ENCODE data around the gene PTGS1. TPM values are rescaled to one million over a fixed set of nuclear protein-coding genes. Genes with fewer than 3 reads are reported as not detected.

PTGS1 gene
- total and polyA plus RNA-seq, 2 of the 13 experiments (the other 11 are each of a cell fraction or from before 2014, with no cell fraction given): 0.07 to 0.08 TPM

- no peak for TF ChIP-seq NKX3-1 (CRISPR knock-in tag; IDR thresholded peaks at IDR 0.05)
- TF ChIP-seq, protein P1, sequence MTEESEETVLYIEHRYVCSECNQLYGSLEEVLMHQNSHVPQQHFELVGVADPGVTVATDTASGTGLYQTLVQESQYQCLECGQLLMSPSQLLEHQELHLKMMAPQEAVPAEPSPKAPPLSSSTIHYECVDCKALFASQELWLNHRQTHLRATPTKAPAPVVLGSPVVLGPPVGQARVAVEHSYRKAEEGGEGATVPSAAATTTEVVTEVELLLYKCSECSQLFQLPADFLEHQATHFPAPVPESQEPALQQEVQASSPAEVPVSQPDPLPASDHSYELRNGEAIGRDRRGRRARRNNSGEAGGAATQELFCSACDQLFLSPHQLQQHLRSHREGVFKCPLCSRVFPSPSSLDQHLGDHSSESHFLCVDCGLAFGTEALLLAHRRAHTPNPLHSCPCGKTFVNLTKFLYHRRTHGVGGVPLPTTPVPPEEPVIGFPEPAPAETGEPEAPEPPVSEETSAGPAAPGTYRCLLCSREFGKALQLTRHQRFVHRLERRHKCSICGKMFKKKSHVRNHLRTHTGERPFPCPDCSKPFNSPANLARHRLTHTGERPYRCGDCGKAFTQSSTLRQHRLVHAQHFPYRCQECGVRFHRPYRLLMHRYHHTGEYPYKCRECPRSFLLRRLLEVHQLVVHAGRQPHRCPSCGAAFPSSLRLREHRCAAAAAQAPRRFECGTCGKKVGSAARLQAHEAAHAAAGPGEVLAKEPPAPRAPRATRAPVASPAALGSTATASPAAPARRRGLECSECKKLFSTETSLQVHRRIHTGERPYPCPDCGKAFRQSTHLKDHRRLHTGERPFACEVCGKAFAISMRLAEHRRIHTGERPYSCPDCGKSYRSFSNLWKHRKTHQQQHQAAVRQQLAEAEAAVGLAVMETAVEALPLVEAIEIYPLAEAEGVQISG (CRISPR knock-in tag; IDR thresholded peaks at IDR 0.05): 0 out of 2 replicates have a peak, but pooled peaks have one; percentile 24
- TF ChIP-seq, protein P2, sequence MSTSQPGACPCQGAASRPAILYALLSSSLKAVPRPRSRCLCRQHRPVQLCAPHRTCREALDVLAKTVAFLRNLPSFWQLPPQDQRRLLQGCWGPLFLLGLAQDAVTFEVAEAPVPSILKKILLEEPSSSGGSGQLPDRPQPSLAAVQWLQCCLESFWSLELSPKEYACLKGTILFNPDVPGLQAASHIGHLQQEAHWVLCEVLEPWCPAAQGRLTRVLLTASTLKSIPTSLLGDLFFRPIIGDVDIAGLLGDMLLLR (CRISPR knock-in tag; IDR thresholded peaks at IDR 0.05): no peak
- TF ChIP-seq CHCHD3 (CRISPR knock-in tag; IDR thresholded peaks at IDR 0.05): no peak
- TF ChIP-seq NCOA2 (CRISPR knock-in tag; IDR thresholded peaks at IDR 0.05): no peak
- no peak for TF ChIP-seq ZNF83 (CRISPR knock-in tag; IDR thresholded peaks at IDR 0.05; ENCODE audit: borderline replicate concordance)
- TF ChIP-seq ZNF674 (CRISPR knock-in tag; IDR thresholded peaks at IDR 0.05; ENCODE audit: low read depth): no peak
- TF ChIP-seq, protein P3, sequence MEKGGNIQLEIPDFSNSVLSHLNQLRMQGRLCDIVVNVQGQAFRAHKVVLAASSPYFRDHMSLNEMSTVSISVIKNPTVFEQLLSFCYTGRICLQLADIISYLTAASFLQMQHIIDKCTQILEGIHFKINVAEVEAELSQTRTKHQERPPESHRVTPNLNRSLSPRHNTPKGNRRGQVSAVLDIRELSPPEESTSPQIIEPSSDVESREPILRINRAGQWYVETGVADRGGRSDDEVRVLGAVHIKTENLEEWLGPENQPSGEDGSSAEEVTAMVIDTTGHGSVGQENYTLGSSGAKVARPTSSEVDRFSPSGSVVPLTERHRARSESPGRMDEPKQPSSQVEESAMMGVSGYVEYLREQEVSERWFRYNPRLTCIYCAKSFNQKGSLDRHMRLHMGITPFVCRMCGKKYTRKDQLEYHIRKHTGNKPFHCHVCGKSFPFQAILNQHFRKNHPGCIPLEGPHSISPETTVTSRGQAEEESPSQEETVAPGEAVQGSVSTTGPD (CRISPR knock-in tag; IDR thresholded peaks at IDR 0.05): no peak
- no peak for TF ChIP-seq ZNF510 (CRISPR knock-in tag; IDR thresholded peaks at IDR 0.05; ENCODE audit: low read depth)
- 0 out of 2 replicates have a peak, but pooled peaks have one; percentile 11 for TF ChIP-seq RXRB (CRISPR knock-in tag; IDR thresholded peaks at IDR 0.05; ENCODE audit: borderline replicate concordance)
- no peak for TF ChIP-seq ZNF891 (CRISPR knock-in tag; IDR thresholded peaks at IDR 0.05)
- TF ChIP-seq, protein P4, sequence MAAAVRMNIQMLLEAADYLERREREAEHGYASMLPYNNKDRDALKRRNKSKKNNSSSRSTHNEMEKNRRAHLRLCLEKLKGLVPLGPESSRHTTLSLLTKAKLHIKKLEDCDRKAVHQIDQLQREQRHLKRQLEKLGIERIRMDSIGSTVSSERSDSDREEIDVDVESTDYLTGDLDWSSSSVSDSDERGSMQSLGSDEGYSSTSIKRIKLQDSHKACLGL (CRISPR knock-in tag; IDR thresholded peaks at IDR 0.05): no peak
- TF ChIP-seq, protein P5, sequence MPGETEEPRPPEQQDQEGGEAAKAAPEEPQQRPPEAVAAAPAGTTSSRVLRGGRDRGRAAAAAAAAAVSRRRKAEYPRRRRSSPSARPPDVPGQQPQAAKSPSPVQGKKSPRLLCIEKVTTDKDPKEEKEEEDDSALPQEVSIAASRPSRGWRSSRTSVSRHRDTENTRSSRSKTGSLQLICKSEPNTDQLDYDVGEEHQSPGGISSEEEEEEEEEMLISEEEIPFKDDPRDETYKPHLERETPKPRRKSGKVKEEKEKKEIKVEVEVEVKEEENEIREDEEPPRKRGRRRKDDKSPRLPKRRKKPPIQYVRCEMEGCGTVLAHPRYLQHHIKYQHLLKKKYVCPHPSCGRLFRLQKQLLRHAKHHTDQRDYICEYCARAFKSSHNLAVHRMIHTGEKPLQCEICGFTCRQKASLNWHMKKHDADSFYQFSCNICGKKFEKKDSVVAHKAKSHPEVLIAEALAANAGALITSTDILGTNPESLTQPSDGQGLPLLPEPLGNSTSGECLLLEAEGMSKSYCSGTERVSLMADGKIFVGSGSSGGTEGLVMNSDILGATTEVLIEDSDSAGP (CRISPR knock-in tag; IDR thresholded peaks at IDR 0.05; ENCODE audit: borderline replicate concordance): peak; percentile 25; the same call in 1 of the 2 replicates
- no peak for TF ChIP-seq ZBTB42 (CRISPR knock-in tag; IDR thresholded peaks at IDR 0.05)
- TF ChIP-seq MLLT10 (CRISPR knock-in tag; IDR thresholded peaks at IDR 0.05): no peak
- TF ChIP-seq RAD21 (CRISPR knock-in tag; IDR thresholded peaks at IDR 0.05): peak; percentile 97
- TF ChIP-seq CHD2 (IDR thresholded peaks at IDR 0.05; ENCODE audit: low read depth, low read length): no peak
- TF ChIP-seq ZUFSP (CRISPR knock-in tag; IDR thresholded peaks at IDR 0.05; ENCODE audit: borderline replicate concordance): no peak
- TF ChIP-seq RARA (CRISPR knock-in tag; IDR thresholded peaks at IDR 0.05): no peak
- no peak for TF ChIP-seq MEIS1 (CRISPR knock-in tag; IDR thresholded peaks at IDR 0.05; ENCODE audit: borderline replicate concordance)
These were observed 20.1 kb upstream of the PTGS1 start (continued) for GRCh38 chr9:122350577-122351355.

Measured in HepG2 (cell line).